Osteocyte (in vitro differentiated cells): ENCODE results near the gene DDX24. TPM values are rescaled to one million over a fixed set of nuclear protein-coding genes. Genes with fewer than 3 reads are reported as not detected.

Source experiments
- DNase-seq: peaks from one replicate; pipeline ENCODE4 v3.0.0; 2021; ENCODE audit warnings: mixed read lengths; ENCODE audit not compliant: unreplicated experiment; ENCODE audit errors: extremely low spot score
- H3K27ac Mint-ChIP-seq: one replicate; pipeline ENCODE4 v1.8.0; 2021; ENCODE audit warnings: mild to moderate bottlenecking, mixed read lengths; ENCODE audit not compliant: unreplicated experiment
- H3K27me3 Mint-ChIP-seq: one replicate; pipeline ENCODE4 v1.8.0; 2021; ENCODE audit warnings: mixed read lengths; ENCODE audit not compliant: unreplicated experiment
- H3K36me3 Mint-ChIP-seq: one replicate; pipeline ENCODE4 v1.8.0; 2021; ENCODE audit warnings: mixed read lengths; ENCODE audit not compliant: unreplicated experiment
- H3K4me1 Mint-ChIP-seq: one replicate; pipeline ENCODE4 v1.8.0; 2021; ENCODE audit warnings: mixed read lengths; ENCODE audit not compliant: unreplicated experiment
- H3K4me3 Mint-ChIP-seq: one replicate; pipeline ENCODE4 v1.8.0; 2021; ENCODE audit warnings: mild to moderate bottlenecking, moderate library complexity, mixed read lengths; ENCODE audit not compliant: unreplicated experiment
- H3K9me3 Mint-ChIP-seq: one replicate; pipeline ENCODE4 v1.8.0; 2021; ENCODE audit warnings: mixed read lengths; ENCODE audit not compliant: unreplicated experiment
- CTCF ChIP-seq: fragments of 200-600 bp; sonication (generic); IDR thresholded peaks from 2 replicates; pipeline ENCODE4 v1.5.0; 2021; ENCODE audit warnings: antibody characterized with exemption, mild to moderate bottlenecking, moderate library complexity
- total RNA-seq: library from RNA; stranded (reverse); gene quantifications from 2 replicates; pipeline ENCODE4 v1.2.1, GENCODE V29; 2021

DDX24 gene
- total RNA-seq, 1 donor from 2014 or later, result 167 TPM

GRCh38 chr14:94000267-94000666, 80.7 kb downstream of the DDX24 start:
- H3K4me3 Mint-ChIP-seq, result no peak overlapping the region
- no peaks in the 10 kb centered on the region for H3K4me1 Mint-ChIP-seq
- H3K36me3 Mint-ChIP-seq, result no peaks in the 10 kb centered on the region
- no peak overlapping the region for H3K27ac Mint-ChIP-seq
- no peak for TF ChIP-seq CTCF
- peaks cover 39% of the 10 kb centered on the region for H3K27me3 Mint-ChIP-seq
- no peak for DNase-seq
- H3K9me3 Mint-ChIP-seq, result no peaks in the 10 kb centered on the region

GRCh38 chr14:93999573-93999972, 81.4 kb downstream of the DDX24 start:
- Mint-ChIP-seq H3K27me3 (peaks cover 41% of the 10 kb centered on the region), H3K36me3 (no peaks in the 10 kb centered on the region), H3K4me1 (no peaks in the 10 kb centered on the region), H3K27ac (no peak overlapping the region), H3K4me3 (no peak overlapping the region), H3K9me3 (no peaks in the 10 kb centered on the region)
- DNase-seq, result no peak
- no peak for TF ChIP-seq CTCF

GRCh38 chr14:93998871-93999403, 82.1 kb downstream of the DDX24 start:
- Mint-ChIP-seq H3K4me1 (no peaks in the 10 kb centered on the region), H3K27ac (no peak overlapping the region), H3K9me3 (no peaks in the 10 kb centered on the region), H3K27me3 (peaks cover 35% of the 10 kb centered on the region), H3K4me3 (no peak overlapping the region), H3K36me3 (no peaks in the 10 kb centered on the region)
- no peak for TF ChIP-seq CTCF
- DNase-seq, result no peak

Other genes with a start within 250 kb of the DDX24 start
- not detected in 2 replicates for gene FAM181A, start 153.9 kb downstream of the DDX24 start, total RNA-seq
- 0.34 and 0.38 TPM in 2 replicates for gene ASB2, start 104.6 kb downstream of the DDX24 start, total RNA-seq
- not detected in 2 replicates for gene CCDC197, start 83.9 kb downstream of the DDX24 start, total RNA-seq
- gene OTUB2, start 54.9 kb downstream of the DDX24 start, total RNA-seq, result 1.3 TPM in 2 replicates
- gene IFI27L1, start 108 bp upstream of the DDX24 start, total RNA-seq, result 25.8 and 30.0 TPM in 2 replicates
- gene IFI27, start 29.5 kb upstream of the DDX24 start, total RNA-seq, result 1.5 and 2.6 TPM in 2 replicates
- 42.5 and 44.7 TPM in 2 replicates for gene IFI27L2, start 48.4 kb upstream of the DDX24 start, total RNA-seq
- gene PPP4R4, start 93.1 kb upstream of the DDX24 start, total RNA-seq, result not detected in 2 replicates
- not detected in 2 replicates for gene SERPINA10, start 212.1 kb upstream of the DDX24 start, total RNA-seq
- not detected in 2 replicates for gene SERPINA6, start 242.1 kb upstream of the DDX24 start, total RNA-seq